ENCODE measurements around the gene ATP2B1.

The ATP2B1 gene

DNA sequence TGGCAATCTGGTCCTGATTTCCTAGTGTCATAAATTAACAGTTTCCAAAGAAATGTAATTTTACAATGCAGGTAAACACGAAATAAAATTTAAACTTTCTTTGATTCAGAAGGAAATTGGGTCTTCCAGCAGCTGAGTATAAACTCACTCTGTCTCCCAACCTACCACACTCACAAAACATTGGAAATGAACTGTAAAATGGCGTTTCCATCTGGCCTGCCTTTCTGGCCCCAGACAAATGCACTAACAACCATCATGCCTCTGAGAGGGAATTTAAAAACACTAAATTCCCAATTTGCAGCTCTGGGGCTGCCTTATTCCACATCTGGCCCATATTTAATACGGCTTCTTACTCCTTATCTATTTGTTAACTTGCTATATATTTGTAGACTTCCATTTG, 19.3 kb downstream of the ATP2B1 start:
- Mint-ChIP-seq H3K4me1 (ENCODE audit: low read depth) (peaks cover 73% of the 10 kb centered on the region), H3K27me3 (no peaks in the 10 kb centered on the region), H3K36me3 (peaks cover 10% of the 10 kb centered on the region), H3K9me3 (ENCODE audit: low read depth) (no peaks in the 10 kb centered on the region), H3K27ac (peak overlapping the region; percentile 1), H3K4me3 (no peak overlapping the region)

DNA sequence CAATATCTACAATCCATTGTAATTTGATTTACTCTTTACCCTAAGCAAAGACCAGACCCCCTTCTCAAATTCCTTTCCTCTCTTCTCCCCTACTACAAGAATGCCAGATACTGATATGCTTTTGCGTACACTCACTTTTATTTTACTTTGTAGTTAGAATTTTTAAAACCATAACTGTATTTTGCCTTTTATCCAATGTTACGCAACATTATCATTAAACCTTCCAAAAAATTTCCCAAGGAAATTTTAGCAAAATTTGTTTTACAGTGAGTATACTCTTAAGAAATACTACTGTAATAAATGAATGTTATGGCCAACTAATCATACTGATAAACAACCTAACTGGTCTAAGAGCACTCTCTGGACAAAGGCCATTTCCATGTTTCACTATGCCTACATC, 22.3 kb downstream of the ATP2B1 start:
- H3K27me3 Mint-ChIP-seq, result no peaks in the 10 kb centered on the region
- peaks cover 19% of the 10 kb centered on the region for H3K9me3 Mint-ChIP-seq (ENCODE audit: low read depth)
- no peak overlapping the region for H3K4me3 Mint-ChIP-seq
- H3K36me3 Mint-ChIP-seq, result peaks cover 25% of the 10 kb centered on the region
- H3K27ac Mint-ChIP-seq, result no peak overlapping the region
- H3K4me1 Mint-ChIP-seq (ENCODE audit: low read depth), result peaks cover 62% of the 10 kb centered on the region

DNA sequence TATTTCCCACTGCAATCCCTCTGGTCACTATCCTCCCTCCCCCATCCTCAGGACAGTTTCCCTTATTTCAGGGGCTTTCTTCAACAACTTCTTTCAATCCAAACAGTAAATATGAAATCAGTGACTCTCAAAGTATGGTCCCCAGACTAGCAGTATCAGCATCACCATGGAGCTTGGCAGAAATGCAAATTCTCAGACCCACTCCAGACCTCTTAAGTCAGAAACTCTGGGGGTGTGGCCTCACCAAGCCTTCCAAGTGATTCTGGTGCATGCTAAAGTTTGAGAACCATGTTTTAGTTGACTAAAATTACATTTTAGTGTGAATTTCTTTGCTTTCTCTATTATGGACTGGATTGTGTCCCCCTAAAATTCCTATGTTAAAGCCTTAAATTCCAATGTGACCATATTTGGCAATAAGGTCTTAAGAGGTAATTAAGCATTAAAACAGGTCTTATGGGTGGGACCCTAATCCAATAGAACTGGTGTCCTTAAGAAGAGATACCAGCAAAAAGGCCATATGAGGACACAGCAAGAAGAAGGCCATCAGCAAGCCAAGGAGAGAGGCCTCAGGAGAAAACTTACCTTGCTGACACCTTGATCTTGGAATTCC, 23.2 kb downstream of the ATP2B1 start:
- no peak overlapping the region for H3K4me3 Mint-ChIP-seq
- H3K4me1 Mint-ChIP-seq (ENCODE audit: low read depth), result peaks cover 56% of the 10 kb centered on the region
- H3K27me3 Mint-ChIP-seq, result no peaks in the 10 kb centered on the region
- H3K36me3 Mint-ChIP-seq, result peaks cover 31% of the 10 kb centered on the region
- peaks cover 25% of the 10 kb centered on the region for H3K9me3 Mint-ChIP-seq (ENCODE audit: low read depth)
- no peak overlapping the region for H3K27ac Mint-ChIP-seq

DNA sequence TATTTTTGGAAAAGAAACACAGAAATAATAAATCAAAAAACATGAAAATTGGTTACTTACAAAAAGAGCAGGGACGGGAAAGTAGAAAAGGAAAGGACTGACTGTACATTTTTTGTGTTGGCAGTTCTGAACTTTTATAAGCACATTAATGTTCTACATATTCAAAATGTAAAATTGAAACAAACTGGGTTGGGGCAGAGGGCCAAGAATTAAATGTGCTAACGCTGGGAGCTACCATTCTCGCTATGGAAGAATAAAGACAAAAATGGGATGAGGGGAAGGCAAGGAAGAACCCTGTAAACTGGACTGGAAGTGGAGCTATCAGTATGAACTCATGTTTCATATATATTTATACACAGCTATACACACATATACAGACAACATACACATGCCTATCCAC, 24.5 kb downstream of the ATP2B1 start:
- H3K27me3 Mint-ChIP-seq, result no peaks in the 10 kb centered on the region
- H3K27ac Mint-ChIP-seq, result no peak overlapping the region
- H3K4me3 Mint-ChIP-seq, result no peak overlapping the region
- peaks cover 60% of the 10 kb centered on the region for H3K4me1 Mint-ChIP-seq (ENCODE audit: low read depth)
- peaks cover 43% of the 10 kb centered on the region for H3K36me3 Mint-ChIP-seq
- H3K9me3 Mint-ChIP-seq (ENCODE audit: low read depth), result peaks cover 36% of the 10 kb centered on the region

DNA sequence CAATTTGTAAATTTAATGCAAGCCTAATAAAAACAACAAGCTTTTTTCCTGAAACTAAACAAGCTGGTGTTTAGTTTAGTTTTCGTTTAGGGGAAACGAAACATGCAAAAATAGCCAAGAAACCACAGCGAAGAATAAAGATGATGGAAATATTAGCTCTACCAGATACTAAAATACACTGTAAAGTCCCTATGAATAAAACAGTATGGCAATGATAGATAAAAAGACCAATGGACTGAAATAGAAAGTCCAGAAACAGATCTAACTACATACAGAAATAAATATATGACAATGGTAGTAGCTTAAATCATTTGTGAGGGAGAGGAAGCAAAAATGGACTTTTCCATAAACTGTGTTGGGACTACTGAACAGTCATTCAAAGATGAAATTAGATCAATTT, 26.4 kb downstream of the ATP2B1 start:
- Mint-ChIP-seq H3K4me3 (no peak overlapping the region), H3K4me1 (ENCODE audit: low read depth) (peaks cover 62% of the 10 kb centered on the region), H3K27me3 (no peaks in the 10 kb centered on the region), H3K36me3 (peaks cover 47% of the 10 kb centered on the region), H3K27ac (no peak overlapping the region), H3K9me3 (ENCODE audit: low read depth) (peaks cover 36% of the 10 kb centered on the region)

DNA sequence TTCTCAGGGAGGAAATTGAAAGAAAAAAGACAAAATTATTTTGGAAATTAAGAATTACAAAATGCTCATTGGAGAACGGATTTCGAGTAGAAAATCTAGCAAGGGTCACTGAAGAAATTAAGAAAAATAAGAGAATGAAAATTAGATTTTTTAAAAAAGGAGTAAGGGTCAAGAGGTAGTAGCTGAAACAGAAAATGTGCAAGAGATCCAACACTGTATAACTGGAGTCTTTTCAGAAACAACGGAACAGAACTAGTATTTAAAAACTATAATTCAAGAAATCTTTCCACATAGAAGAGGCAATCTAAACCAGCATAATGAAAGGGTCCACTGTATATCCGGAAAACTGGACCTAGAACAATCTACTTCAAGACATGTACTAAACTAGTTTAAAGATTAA, 28.2 kb downstream of the ATP2B1 start:
- no peak overlapping the region for H3K27ac Mint-ChIP-seq
- peaks cover 61% of the 10 kb centered on the region for H3K4me1 Mint-ChIP-seq (ENCODE audit: low read depth)
- no peaks in the 10 kb centered on the region for H3K27me3 Mint-ChIP-seq
- H3K9me3 Mint-ChIP-seq (ENCODE audit: low read depth), result peaks cover 36% of the 10 kb centered on the region
- H3K36me3 Mint-ChIP-seq, result peaks cover 44% of the 10 kb centered on the region
- H3K4me3 Mint-ChIP-seq, result peak overlapping the region; percentile 20

DNA sequence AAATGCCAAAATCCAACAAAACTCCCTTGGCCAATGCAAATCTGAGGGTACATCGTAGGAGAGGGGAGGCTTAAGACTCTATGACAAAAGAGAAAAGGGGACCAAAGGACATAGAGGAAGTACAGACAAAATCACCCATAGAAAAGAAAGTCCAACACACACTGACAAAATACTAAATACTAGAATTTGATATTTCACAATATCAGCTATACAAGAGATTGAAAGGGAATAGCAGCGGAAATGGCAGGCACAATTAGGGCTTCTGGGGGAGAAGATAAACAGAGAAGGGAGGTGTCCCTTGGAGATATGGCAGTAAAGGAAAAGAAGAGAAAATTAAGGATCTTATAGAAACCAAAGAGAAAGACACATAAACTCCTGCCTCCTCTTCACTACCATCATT, 29.0 kb downstream of the ATP2B1 start:
- Mint-ChIP-seq H3K4me3 (no peak overlapping the region), H3K27me3 (no peaks in the 10 kb centered on the region), H3K36me3 (peaks cover 40% of the 10 kb centered on the region), H3K27ac (no peak overlapping the region), H3K9me3 (ENCODE audit: low read depth) (peaks cover 36% of the 10 kb centered on the region), H3K4me1 (ENCODE audit: low read depth) (peaks cover 63% of the 10 kb centered on the region)

DNA sequence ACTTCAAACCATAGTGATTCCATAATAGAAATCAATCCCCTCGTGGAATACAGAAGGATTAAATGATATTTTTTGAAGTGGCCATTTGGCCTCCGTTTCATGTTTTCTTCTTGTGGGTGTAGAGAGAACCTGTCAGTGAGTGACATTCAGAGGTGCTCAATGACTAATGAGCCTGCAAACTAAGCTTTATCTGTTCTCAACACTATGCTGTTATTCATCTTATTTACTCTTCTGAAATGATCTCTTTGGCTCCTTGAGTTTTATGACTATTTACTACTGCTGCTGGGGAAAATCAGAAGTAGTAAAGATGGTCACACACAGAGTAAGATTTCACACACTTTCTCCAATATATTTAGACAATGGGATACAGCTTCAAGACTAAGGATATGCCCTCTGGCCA, 30.4 kb downstream of the ATP2B1 start:
- H3K9me3 Mint-ChIP-seq (ENCODE audit: low read depth), result peaks cover 34% of the 10 kb centered on the region
- no peak overlapping the region for H3K27ac Mint-ChIP-seq
- no peak overlapping the region for H3K4me3 Mint-ChIP-seq
- H3K4me1 Mint-ChIP-seq (ENCODE audit: low read depth), result peaks cover 68% of the 10 kb centered on the region
- H3K36me3 Mint-ChIP-seq, result peaks cover 32% of the 10 kb centered on the region
- no peaks in the 10 kb centered on the region for H3K27me3 Mint-ChIP-seq

DNA sequence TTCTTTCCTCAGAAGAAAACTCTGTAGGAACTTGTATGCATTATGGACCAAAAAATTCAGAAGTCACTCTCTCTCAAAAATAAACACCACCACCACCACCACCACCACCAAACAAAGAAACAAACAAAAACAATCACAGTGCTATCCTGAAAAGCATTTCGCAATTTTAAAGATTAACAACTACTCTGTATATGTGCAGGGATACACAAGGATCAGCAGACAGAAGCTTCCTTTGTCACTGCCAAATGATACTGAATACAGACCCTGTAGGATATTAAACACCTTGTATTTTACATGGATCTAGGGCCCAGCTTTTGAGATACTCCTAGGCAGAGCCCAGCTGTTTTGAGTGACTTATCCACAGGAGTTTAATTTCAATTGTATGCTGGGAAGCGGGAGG, 31.7 kb downstream of the ATP2B1 start:
- Mint-ChIP-seq H3K27me3 (no peaks in the 10 kb centered on the region), H3K4me3 (no peak overlapping the region), H3K36me3 (peaks cover 22% of the 10 kb centered on the region), H3K27ac (no peak overlapping the region), H3K4me1 (ENCODE audit: low read depth) (peaks cover 77% of the 10 kb centered on the region), H3K9me3 (ENCODE audit: low read depth) (peaks cover 21% of the 10 kb centered on the region)

DNA sequence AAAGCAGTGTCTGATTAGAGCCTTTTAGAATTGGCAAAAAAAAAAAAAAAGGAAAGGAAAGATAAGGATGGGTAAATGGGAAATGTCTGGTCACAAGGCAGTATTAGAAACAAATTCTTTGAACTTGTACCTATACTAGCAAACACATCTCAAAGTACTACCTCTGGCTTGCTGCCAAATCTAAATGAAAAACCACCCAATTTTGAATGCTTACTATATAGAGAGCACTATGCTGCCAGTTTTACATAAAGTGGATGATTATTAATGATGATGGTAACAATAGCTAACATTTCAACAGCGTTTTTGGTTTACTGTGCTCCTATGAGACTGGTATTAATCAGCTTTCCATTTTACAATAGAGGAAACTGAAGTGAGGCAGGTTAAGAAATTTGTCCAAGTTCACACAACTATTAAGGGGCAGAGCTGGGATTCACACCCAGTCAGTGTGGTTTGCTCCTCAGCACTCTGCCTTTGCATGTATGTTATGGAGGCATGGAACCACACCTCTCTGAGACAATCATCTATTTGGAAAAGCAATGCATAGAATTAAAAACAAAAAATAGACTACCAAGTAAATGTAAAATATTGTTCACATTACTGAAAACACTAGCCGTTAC, 34.2 kb downstream of the ATP2B1 start:
- Mint-ChIP-seq H3K27ac (peak overlapping the region; percentile 31), H3K4me1 (ENCODE audit: low read depth) (peaks cover 84% of the 10 kb centered on the region), H3K36me3 (peaks cover 10% of the 10 kb centered on the region), H3K4me3 (no peak overlapping the region), H3K9me3 (ENCODE audit: low read depth) (peaks cover 3% of the 10 kb centered on the region), H3K27me3 (no peaks in the 10 kb centered on the region)

DNA sequence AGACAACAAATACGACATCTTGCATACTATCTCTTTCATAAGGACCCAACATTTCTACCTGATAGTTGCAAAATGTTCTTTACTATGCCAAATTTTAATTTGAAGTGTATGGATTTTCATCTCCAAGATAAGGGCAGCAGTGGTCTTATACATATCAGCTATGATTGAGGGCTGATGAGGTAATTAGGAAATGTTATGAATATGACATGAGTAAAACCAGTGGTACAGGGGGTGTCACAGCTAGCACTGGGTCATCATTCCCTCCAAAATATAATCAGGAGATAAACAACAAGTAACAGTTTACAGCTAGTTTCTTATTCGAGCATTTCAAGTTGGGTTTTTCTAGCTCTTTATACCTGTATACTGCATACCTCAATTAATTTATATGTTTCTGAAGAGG, 35.0 kb downstream of the ATP2B1 start:
- peaks cover 82% of the 10 kb centered on the region for H3K4me1 Mint-ChIP-seq (ENCODE audit: low read depth)
- H3K9me3 Mint-ChIP-seq (ENCODE audit: low read depth), result no peaks in the 10 kb centered on the region
- H3K27me3 Mint-ChIP-seq, result no peaks in the 10 kb centered on the region
- H3K36me3 Mint-ChIP-seq, result peaks cover 10% of the 10 kb centered on the region
- H3K27ac Mint-ChIP-seq, result no peak overlapping the region
- no peak overlapping the region for H3K4me3 Mint-ChIP-seq

DNA sequence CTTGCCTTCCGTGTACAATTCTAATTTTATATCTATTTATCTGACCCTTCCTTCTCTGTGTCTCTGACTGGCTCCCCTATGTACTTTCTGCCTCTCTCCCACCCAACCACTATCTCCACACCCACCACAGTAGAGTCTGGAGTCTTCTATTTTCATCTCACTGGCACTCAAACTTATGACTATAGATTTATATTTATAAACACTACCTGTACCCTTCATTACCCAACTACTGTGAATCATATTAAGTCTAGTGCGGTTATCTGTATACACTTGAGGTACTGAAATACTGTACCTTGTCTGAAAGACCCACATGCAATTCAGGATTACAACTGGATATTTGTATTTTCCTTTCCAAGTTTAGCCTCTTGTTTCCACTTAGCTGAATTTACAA, 36.1 kb downstream of the ATP2B1 start:
- H3K4me3 Mint-ChIP-seq, result no peak overlapping the region
- H3K4me1 Mint-ChIP-seq (ENCODE audit: low read depth), result peaks cover 82% of the 10 kb centered on the region
- no peaks in the 10 kb centered on the region for H3K27me3 Mint-ChIP-seq
- peaks cover 13% of the 10 kb centered on the region for H3K36me3 Mint-ChIP-seq
- H3K27ac Mint-ChIP-seq, result no peak overlapping the region
- no peaks in the 10 kb centered on the region for H3K9me3 Mint-ChIP-seq (ENCODE audit: low read depth)

DNA sequence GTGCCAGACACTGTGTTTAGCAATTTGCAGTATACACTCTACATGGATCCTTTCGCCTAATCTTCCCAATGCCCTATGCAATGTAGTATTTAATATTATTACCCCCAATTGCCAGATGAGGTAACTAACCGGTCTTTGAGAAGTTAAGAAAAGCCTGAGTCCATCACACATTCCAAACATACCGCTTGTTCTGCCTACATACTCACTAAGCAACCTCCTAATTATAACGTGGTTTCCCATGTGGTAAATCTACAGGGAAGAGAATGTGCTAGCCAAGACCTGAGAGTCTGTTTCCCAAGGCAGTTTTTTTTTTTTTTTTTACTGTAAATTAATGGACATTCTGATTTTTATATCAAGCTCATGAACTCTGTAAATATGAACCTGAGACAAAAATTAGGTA, 37.2 kb downstream of the ATP2B1 start:
- Mint-ChIP-seq H3K9me3 (ENCODE audit: low read depth) (no peaks in the 10 kb centered on the region), H3K4me1 (ENCODE audit: low read depth) (peaks cover 85% of the 10 kb centered on the region), H3K27me3 (no peaks in the 10 kb centered on the region), H3K4me3 (no peak overlapping the region), H3K27ac (no peak overlapping the region), H3K36me3 (peaks cover 17% of the 10 kb centered on the region)

DNA sequence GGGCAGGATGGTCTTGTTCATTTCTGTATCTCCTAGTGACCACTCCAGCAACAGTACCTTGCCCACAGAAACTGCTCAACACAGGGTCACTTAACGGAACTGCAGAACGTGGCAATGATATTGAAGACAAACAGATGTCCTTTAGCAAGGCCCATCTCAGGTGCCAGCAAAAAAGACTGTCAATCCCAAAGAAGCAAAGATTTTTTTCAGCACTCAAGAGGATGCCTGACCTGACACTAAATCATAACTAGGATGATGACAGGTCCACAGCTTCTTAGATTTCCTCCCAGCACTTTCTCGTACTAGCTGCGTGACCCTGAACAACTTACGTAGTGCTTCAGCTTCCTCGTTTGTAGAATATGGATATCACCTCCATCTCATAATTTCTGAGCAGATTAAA, 39.4 kb downstream of the ATP2B1 start:
- Mint-ChIP-seq H3K4me3 (no peak overlapping the region), H3K27ac (no peak overlapping the region), H3K4me1 (ENCODE audit: low read depth) (peaks cover 85% of the 10 kb centered on the region), H3K36me3 (peaks cover 20% of the 10 kb centered on the region), H3K9me3 (ENCODE audit: low read depth) (no peaks in the 10 kb centered on the region), H3K27me3 (no peaks in the 10 kb centered on the region)

DNA sequence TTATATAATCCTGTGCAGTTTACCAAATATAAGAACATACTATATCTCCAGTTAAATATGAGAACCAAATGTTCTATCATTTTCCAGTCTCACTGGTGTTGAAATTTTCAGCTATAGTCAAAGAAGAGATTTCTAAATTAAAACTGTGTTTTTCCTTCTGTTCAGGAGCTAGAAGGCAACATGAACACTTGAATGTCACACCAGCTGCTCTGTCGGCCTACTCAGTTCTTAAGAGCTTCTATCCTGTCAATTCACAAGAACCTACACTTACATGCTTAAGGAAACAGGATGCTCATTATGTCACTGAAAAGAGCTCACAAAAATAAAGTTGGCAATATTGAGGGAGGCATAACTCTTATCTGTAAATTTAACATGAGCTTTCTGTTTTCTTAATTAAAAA, 43.1 kb downstream of the ATP2B1 start:
- Mint-ChIP-seq H3K27me3 (no peaks in the 10 kb centered on the region), H3K9me3 (ENCODE audit: low read depth) (no peaks in the 10 kb centered on the region), H3K4me1 (ENCODE audit: low read depth) (peaks cover 76% of the 10 kb centered on the region), H3K36me3 (peaks cover 20% of the 10 kb centered on the region), H3K4me3 (no peak overlapping the region), H3K27ac (no peak overlapping the region)

DNA sequence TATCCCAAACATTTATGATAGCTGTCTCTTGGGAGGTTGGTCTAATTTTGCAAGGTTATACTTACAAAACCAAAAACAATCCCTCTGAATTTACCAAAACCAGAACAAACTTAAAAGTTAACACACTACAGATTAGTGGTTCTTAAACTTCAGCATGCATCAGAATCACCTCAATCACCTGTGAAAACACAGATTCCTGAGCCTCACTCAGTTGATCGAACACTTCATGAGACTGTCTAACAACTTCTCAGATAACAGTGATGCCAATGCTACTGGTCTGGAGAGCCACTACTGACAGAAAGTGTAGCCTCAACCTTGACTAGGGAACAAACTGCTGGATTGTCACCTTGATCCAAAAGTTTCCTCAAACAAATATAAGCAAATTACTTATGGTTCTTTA, 44.2 kb downstream of the ATP2B1 start:
- peak overlapping the region; percentile 76 for H3K27ac Mint-ChIP-seq
- no peaks in the 10 kb centered on the region for H3K27me3 Mint-ChIP-seq
- H3K4me1 Mint-ChIP-seq (ENCODE audit: low read depth), result peaks cover 71% of the 10 kb centered on the region
- peaks cover 17% of the 10 kb centered on the region for H3K36me3 Mint-ChIP-seq
- no peaks in the 10 kb centered on the region for H3K9me3 Mint-ChIP-seq (ENCODE audit: low read depth)
- H3K4me3 Mint-ChIP-seq, result peak overlapping the region; percentile 2

Data from activated naive CD8-positive, alpha-beta T cell (primary cell).